Endothelial cell of umbilical vein (primary cell): ENCODE results near the gene CRTC2. TPM values are rescaled to one million over a fixed set of nuclear protein-coding genes. Genes with fewer than 3 reads are reported as not detected.

Source experiments
- BruUV-seq: library from RNA; stranded (reverse); fragments of 400-500 nt; replicated peaks from 2 replicates; lab custom pipeline; 2021; lab: Mats Ljungman, UMichigan
- CTCF ChIA-PET: fragments of 300-600, 350-600 bp; sonication (Branson Sonifier 250); formaldehyde crosslinking; loops from one replicate; lab custom pipeline; 2021; ENCODE audit warnings: antibody characterized with exemption, inconsistent platforms; lab: Charles Lee
- POLR2A ChIA-PET: fragments of 300-600, 350-600 bp; sonication (Branson Sonifier 250); formaldehyde crosslinking; loops from one replicate; lab custom pipeline; 2021; ENCODE audit warnings: antibody characterized with exemption, inconsistent platforms; lab: Charles Lee
- DNase-seq: peaks from one replicate; pipeline ENCODE4 v3.0.0-alpha.2; 2011; ENCODE audit warnings: low read depth, low spot score
- FAIRE-seq: peaks from 2 replicates; lab custom pipeline; 2011; peaks lifted over from hg19 to GRCh38; lab: Jason Lieb, UNC
- H2AFZ ChIP-seq: 2 replicates; pipeline ENCODE4 v1.6.0; 2012; ENCODE audit warnings: low read depth, low read length, control low read depth, inconsistent platforms
- H3K27ac ChIP-seq: 2 replicates; pipeline ENCODE4 v1.5.1; 2011; ENCODE audit warnings: low read depth, mild to moderate bottlenecking, control low read depth, low read length, moderate library complexity; ENCODE audit not compliant: insufficient read depth
- H3K27me3 ChIP-seq, 2 experiments: 2 replicates each; pipeline versions ENCODE4 v1.6.0 to v1.6.1; 2011; ENCODE audit warnings: low read length in 2 of 2, mixed read lengths in 1 of 2; ENCODE audit not compliant: control insufficient read depth in 2 of 2, insufficient read depth in 2 of 2
- H3K36me3 ChIP-seq, 2 experiments: 2 replicates in 1 of 2; 3 replicates in 1 of 2; pipeline ENCODE4 v1.5.1; 2011; ENCODE audit warnings: low read length in 2 of 2, mild to moderate bottlenecking in 1 of 2, moderate library complexity in 1 of 2; ENCODE audit not compliant: control insufficient read depth in 2 of 2, insufficient read depth in 2 of 2; ENCODE audit errors: extremely low read depth in 1 of 2
- H3K4me1 ChIP-seq: 3 replicates; pipeline ENCODE4 v1.5.1; 2011; ENCODE audit warnings: mild to moderate bottlenecking, low read length; ENCODE audit not compliant: control insufficient read depth, insufficient read depth; ENCODE audit errors: extremely low read depth
- H3K4me2 ChIP-seq: 2 replicates; pipeline ENCODE4 v1.6.1; 2011; ENCODE audit warnings: low read length, control low read depth, mixed read lengths; ENCODE audit not compliant: insufficient read depth
- H3K4me3 ChIP-seq, 3 experiments: fragments of 200-600 bp in 1 of 3; sonication (generic), shearing (Covaris generic) in 1 of 3; replicated peaks in 1 of 3; 2 replicates each; pipeline ENCODE4 v1.5.1; 2011 to 2016; ENCODE audit warnings: control low read depth in 3 of 3, low read length in 3 of 3, mild to moderate bottlenecking in 2 of 3, inconsistent platforms in 1 of 3, low read depth in 1 of 3, moderate library complexity in 1 of 3; ENCODE audit not compliant: insufficient read depth in 1 of 3
- H3K79me2 ChIP-seq: 2 replicates; pipeline ENCODE4 v1.6.0; 2012; ENCODE audit warnings: low read length, inconsistent platforms; ENCODE audit not compliant: control insufficient read depth, insufficient read depth
- H3K9ac ChIP-seq: replicated peaks from 2 replicates; pipeline ENCODE3; 2011; ENCODE audit warnings: low read length, control low read depth; ENCODE audit not compliant: insufficient read depth; ENCODE audit errors: extremely low read depth
- H3K9me1 ChIP-seq: replicated peaks from 3 replicates; pipeline ENCODE4 v1.6.0; 2011; ENCODE audit warnings: mild to moderate bottlenecking, low read length; ENCODE audit not compliant: control insufficient read depth, insufficient read depth; ENCODE audit errors: extremely low read depth
- H3K9me3 ChIP-seq: replicated peaks from 2 replicates; pipeline ENCODE4 v1.5.1; 2012; ENCODE audit warnings: low read length, inconsistent platforms; ENCODE audit not compliant: control insufficient read depth, insufficient read depth
- H4K20me1 ChIP-seq: replicated peaks from 2 replicates; pipeline ENCODE3; 2011; ENCODE audit warnings: mild to moderate bottlenecking, low read length; ENCODE audit not compliant: control insufficient read depth, insufficient read depth; ENCODE audit errors: extremely low read depth
- CTCF ChIP-seq, 2 donors: IDR thresholded peaks; 1 replicate in 1 of 2; 2 replicates in 1 of 2; pipeline ENCODE4 v1.5.1; 2011; ENCODE audit warnings: low read length in 2 of 2, mild to moderate bottlenecking in 2 of 2, moderate library complexity in 2 of 2, control low read depth in 1 of 2, inconsistent platforms in 1 of 2, low read depth in 1 of 2; ENCODE audit not compliant: insufficient read depth in 1 of 2; ENCODE audit errors: extremely low read depth in 1 of 2
- EZH2 ChIP-seq: IDR thresholded peaks from 2 replicates; pipeline ENCODE4 v1.6.1; 2012; ENCODE audit warnings: borderline replicate concordance, low read depth, mild to moderate bottlenecking, moderate library complexity, low read length, inconsistent platforms; ENCODE audit not compliant: severe bottlenecking
- FOS ChIP-seq: IDR thresholded peaks from 2 replicates; pipeline ENCODE4 v1.6.1; 2011; ENCODE audit warnings: mild to moderate bottlenecking, low read length, moderate library complexity, borderline replicate concordance; ENCODE audit not compliant: insufficient read depth
- GATA2 ChIP-seq: IDR thresholded peaks from 2 replicates; pipeline ENCODE4 v1.7.0; 2011; ENCODE audit warnings: low read depth, mild to moderate bottlenecking, moderate library complexity, mixed read lengths, low read length; ENCODE audit not compliant: insufficient read length, insufficient read depth
- JUN ChIP-seq: IDR thresholded peaks from 2 replicates; pipeline ENCODE4 v1.6.1; 2011; ENCODE audit warnings: borderline replicate concordance, low read depth; ENCODE audit not compliant: insufficient read length, insufficient read depth
- MAX ChIP-seq: IDR thresholded peaks from 2 replicates; pipeline ENCODE4 v1.6.1; 2011; ENCODE audit not compliant: insufficient read depth, insufficient read length
- MYC ChIP-seq: IDR thresholded peaks from one replicate; pipeline ENCODE4 v1.6.1; 2011; ENCODE audit warnings: mild to moderate bottlenecking, low read depth, low read length
- POLR2A ChIP-seq: IDR thresholded peaks from 2 replicates; pipeline ENCODE4 v1.6.1; 2012; ENCODE audit warnings: low read depth, mild to moderate bottlenecking, control low read depth, low read length
- POLR2AphosphoS5 ChIP-seq: IDR thresholded peaks from 2 replicates; pipeline ENCODE4 v1.6.1; 2012; ENCODE audit warnings: low read depth, mild to moderate bottlenecking, control low read depth, low read length, moderate library complexity; ENCODE audit not compliant: insufficient read depth
- dilution Hi-C: fragments of 300-500 bp; cut with MboI; formaldehyde crosslinking; loops from one replicate; pipeline ENCODE4 v1.15.0; 2019; ENCODE audit warnings: low sequenced_read_pairs; ENCODE audit not compliant: extremely low pct_ligation_motif_present
- intact Hi-C: fragments of 100-400 bp; cut with micrococcal nuclease; formaldehyde crosslinking; loops from one replicate; pipeline ENCODE4 v1.10.0; 2022
- polyA plus RNA-seq, 4 experiments: library from polyadenylated mRNA; depleted of rRNA in 3 of 4; stranded (reverse) in 3 of 4; unstranded in 1 of 4; fragments of >200 nt; gene quantifications; 2 replicates each; pipeline versions ENCODE4 v1.2.1 to v1.2.3, GENCODE V29; 2011 to 2012; ENCODE audit warnings: missing spikeins in 1 of 4
- total RNA-seq: library from RNA; stranded (reverse); gene quantifications from 2 replicates; pipeline ENCODE4 v1.2.3, GENCODE V29; 2021

CRTC2 gene
- total and polyA plus RNA-seq, 2 donors (not counting 3 experiments of a cell fraction or from before 2014, with no cell fraction given), result 40.2 to 42.2 TPM

GRCh38 chr1:153977250-153978240 lies 19.1 kb upstream of the CRTC2 start, which contains the start of gene JTB:
TSS of gene JTB (minus strand) at chr1:153977674. CDS start at chr1:153977252, 422 bp downstream.
- Histone ChIP-seq H3K79me2 (peaks cover 16% of the 10 kb centered on the region), H3K27me3 (no peaks in the 10 kb centered on the region), H3K4me1 (peaks cover 10% of the 10 kb centered on the region), H3K9me3 (no peaks in the 10 kb centered on the region), H3K4me3 (peak within 1 kb of the TSS; percentile 50 to 91 (median 70)), H2AFZ (peak within 1 kb of the TSS; percentile 83), H3K27ac (peak within 1 kb of the TSS; percentile 4), H3K4me2 (peak within 1 kb of the TSS; percentile 81), H3K36me3 (peaks cover 3 to 17% of the 10 kb centered on the region in 2 experiments), H4K20me1 (no peaks in the 10 kb centered on the region), H3K9me1 (no peaks in the 10 kb centered on the region), H3K9ac (peak within 1 kb of the TSS; percentile 67)
- peak; percentile 94 for FAIRE-seq
- no peak for TF ChIP-seq FOS
- TF ChIP-seq POLR2AphosphoS5, result peak; percentile 88
- no peak for TF ChIP-seq GATA2
- TF ChIP-seq EZH2, result no peak
- TF ChIP-seq MYC, result no peak
- TF ChIP-seq MAX, result no peak
- TF ChIP-seq CTCF (IDR thresholded peaks at IDR 0.05; ENCODE audit: extremely low read depth in 1 of 2, insufficient read depth in 1 of 2, low read depth in 1 of 2, low read length in 2 of 2), result no peak
- TF ChIP-seq POLR2A, result peak; percentile 94
- TF ChIP-seq JUN, result no peak
- TSS peak; percentile 33 for BruUV-seq
- ChIA-PET POLR2A (interaction anchor here (1.1 to 1.5 kb wide), 2 partner anchors 10 to 15 kb away, joined by 5 to 12 read pairs; partner anchors contain the start of genes CREB3L4 and SLC39A1), CTCF (interaction anchor here (0.6 to 3.9 kb wide), 12 partner anchors 9 to 180 kb away, joined by 3 to 21 read pairs (median 6); partner anchors contain the start of genes CREB3L4, CRTC2, DENND4B and RAB13)
- intact Hi-C loops, result loop anchor here (1.0 to 2.0 kb wide), 3 partner anchors 9 to 19 kb away; partner anchors contain the start of genes CRTC2, RAB13 and SLC39A1
- dilution Hi-C loops, result no loop called here
- peak; percentile 82 for DNase-seq
